ENCODE results near the gene FBXL16. TPM values are rescaled to one million over a fixed set of nuclear protein-coding genes. Genes with fewer than 3 reads are reported as not detected.
A peak's percentile ranks its signal among the peaks of the same experiment; 100 is the strongest.

FBXL16 gene
- total and polyA plus RNA-seq, 2 of the 13 experiments (the other 11 are each of a cell fraction or from before 2014, with no cell fraction given) = 0.22 to 2.0 TPM

GRCh38 chr16:739560-740458 lies 34.2 kb upstream of the FBXL16 start (continued):
- TF ChIP-seq, protein P1, sequence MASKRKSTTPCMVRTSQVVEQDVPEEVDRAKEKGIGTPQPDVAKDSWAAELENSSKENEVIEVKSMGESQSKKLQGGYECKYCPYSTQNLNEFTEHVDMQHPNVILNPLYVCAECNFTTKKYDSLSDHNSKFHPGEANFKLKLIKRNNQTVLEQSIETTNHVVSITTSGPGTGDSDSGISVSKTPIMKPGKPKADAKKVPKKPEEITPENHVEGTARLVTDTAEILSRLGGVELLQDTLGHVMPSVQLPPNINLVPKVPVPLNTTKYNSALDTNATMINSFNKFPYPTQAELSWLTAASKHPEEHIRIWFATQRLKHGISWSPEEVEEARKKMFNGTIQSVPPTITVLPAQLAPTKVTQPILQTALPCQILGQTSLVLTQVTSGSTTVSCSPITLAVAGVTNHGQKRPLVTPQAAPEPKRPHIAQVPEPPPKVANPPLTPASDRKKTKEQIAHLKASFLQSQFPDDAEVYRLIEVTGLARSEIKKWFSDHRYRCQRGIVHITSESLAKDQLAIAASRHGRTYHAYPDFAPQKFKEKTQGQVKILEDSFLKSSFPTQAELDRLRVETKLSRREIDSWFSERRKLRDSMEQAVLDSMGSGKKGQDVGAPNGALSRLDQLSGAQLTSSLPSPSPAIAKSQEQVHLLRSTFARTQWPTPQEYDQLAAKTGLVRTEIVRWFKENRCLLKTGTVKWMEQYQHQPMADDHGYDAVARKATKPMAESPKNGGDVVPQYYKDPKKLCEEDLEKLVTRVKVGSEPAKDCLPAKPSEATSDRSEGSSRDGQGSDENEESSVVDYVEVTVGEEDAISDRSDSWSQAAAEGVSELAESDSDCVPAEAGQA (IDR thresholded peaks at IDR 0.05; ENCODE audit: low read depth) = no peak
- TF ChIP-seq, protein P1 (CRISPR knock-in tag; IDR thresholded peaks at IDR 0.05; ENCODE audit: borderline replicate concordance) = no peak
- 0 out of 2 replicates have a peak, but pooled peaks have one; percentile 11 for TF ChIP-seq HNF4G (IDR thresholded peaks at IDR 0.05; ENCODE audit: borderline replicate concordance, low read depth, low read length)
- TF ChIP-seq HNF4G (CRISPR knock-in tag; IDR thresholded peaks at IDR 0.05; ENCODE audit: borderline replicate concordance, low read depth) = peak; percentile 40; the same call in 1 of the 2 replicates
- no peak for TF ChIP-seq ATF7 (IDR thresholded peaks at IDR 0.05)
- TF ChIP-seq ATF7 (CRISPR knock-in tag; IDR thresholded peaks at IDR 0.05) = no peak
- TF ChIP-seq, protein P2, sequence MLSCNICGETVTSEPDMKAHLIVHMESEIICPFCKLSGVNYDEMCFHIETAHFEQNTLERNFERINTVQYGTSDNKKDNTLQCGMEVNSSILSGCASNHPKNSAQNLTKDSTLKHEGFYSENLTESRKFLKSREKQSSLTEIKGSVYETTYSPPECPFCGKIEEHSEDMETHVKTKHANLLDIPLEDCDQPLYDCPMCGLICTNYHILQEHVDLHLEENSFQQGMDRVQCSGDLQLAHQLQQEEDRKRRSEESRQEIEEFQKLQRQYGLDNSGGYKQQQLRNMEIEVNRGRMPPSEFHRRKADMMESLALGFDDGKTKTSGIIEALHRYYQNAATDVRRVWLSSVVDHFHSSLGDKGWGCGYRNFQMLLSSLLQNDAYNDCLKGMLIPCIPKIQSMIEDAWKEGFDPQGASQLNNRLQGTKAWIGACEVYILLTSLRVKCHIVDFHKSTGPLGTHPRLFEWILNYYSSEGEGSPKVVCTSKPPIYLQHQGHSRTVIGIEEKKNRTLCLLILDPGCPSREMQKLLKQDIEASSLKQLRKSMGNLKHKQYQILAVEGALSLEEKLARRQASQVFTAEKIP (CRISPR knock-in tag; IDR thresholded peaks at IDR 0.05; ENCODE audit: borderline replicate concordance) = no peak
- TF ChIP-seq HIC2 (CRISPR knock-in tag; IDR thresholded peaks at IDR 0.05; ENCODE audit: low read depth) = no peak
- TF ChIP-seq, protein P3, sequence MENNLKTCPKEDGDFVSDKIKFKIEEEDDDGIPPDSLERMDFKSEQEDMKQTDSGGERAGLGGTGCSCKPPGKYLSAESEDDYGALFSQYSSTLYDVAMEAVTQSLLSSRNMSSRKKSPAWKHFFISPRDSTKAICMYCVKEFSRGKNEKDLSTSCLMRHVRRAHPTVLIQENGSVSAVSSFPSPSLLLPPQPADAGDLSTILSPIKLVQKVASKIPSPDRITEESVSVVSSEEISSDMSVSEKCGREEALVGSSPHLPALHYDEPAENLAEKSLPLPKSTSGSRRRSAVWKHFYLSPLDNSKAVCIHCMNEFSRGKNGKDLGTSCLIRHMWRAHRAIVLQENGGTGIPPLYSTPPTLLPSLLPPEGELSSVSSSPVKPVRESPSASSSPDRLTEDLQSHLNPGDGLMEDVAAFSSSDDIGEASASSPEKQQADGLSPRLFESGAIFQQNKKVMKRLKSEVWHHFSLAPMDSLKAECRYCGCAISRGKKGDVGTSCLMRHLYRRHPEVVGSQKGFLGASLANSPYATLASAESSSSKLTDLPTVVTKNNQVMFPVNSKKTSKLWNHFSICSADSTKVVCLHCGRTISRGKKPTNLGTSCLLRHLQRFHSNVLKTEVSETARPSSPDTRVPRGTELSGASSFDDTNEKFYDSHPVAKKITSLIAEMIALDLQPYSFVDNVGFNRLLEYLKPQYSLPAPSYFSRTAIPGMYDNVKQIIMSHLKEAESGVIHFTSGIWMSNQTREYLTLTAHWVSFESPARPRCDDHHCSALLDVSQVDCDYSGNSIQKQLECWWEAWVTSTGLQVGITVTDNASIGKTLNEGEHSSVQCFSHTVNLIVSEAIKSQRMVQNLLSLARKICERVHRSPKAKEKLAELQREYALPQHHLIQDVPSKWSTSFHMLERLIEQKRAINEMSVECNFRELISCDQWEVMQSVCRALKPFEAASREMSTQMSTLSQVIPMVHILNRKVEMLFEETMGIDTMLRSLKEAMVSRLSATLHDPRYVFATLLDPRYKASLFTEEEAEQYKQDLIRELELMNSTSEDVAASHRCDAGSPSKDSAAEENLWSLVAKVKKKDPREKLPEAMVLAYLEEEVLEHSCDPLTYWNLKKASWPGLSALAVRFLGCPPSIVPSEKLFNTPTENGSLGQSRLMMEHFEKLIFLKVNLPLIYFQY (CRISPR knock-in tag; IDR thresholded peaks at IDR 0.05; ENCODE audit: borderline replicate concordance) = no peak
- TF ChIP-seq KLF16 (CRISPR knock-in tag; IDR thresholded peaks at IDR 0.05) = no peak
- TF ChIP-seq SP4 (CRISPR knock-in tag; IDR thresholded peaks at IDR 0.05) = no peak
- no peak for TF ChIP-seq ZNF44 (CRISPR knock-in tag; IDR thresholded peaks at IDR 0.05)
- TF ChIP-seq AKAP8 (CRISPR knock-in tag; IDR thresholded peaks at IDR 0.05) = no peak
- TF ChIP-seq, protein P4, sequence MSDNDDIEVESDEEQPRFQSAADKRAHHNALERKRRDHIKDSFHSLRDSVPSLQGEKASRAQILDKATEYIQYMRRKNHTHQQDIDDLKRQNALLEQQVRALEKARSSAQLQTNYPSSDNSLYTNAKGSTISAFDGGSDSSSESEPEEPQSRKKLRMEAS (IDR thresholded peaks at IDR 0.05) = peak; percentile 52; the same call in 1 of the 2 replicates
